LNCaP clone FGC (cell line): ENCODE data around the gene AGT.
"Not testable (repeated sequence)": the region's sequence is repeated elsewhere in the genome, so short reads cannot be mapped to it uniquely, and the experiment has no call there.

Experiments
- DNase-seq: peaks from one replicate; pipeline ENCODE4 v3.0.0-alpha.2; 2011; ENCODE audit warnings: low read depth
- H3K4me3 ChIP-seq: 2 replicates; pipeline ENCODE4 v1.5.1; 2011; ENCODE audit warnings: mild to moderate bottlenecking, low read depth, low read length, control low read depth
- CTCF ChIP-seq: IDR thresholded peaks from 2 replicates; pipeline ENCODE4 v1.5.1; 2012; ENCODE audit warnings: mild to moderate bottlenecking; ENCODE audit not compliant: control insufficient read depth, insufficient read depth; ENCODE audit errors: extremely low read depth

Gene AGT

GRCh38 chr1:230703679-230704385 lies 10.1 kb downstream of the AGT start:
- TF ChIP-seq CTCF = no peak
- no peak for DNase-seq
- no peak overlapping the region for H3K4me3 ChIP-seq

- H3K4me3 ChIP-seq = no peak overlapping the region
- DNase-seq = no peak
- no peak for TF ChIP-seq CTCF
Measured at GRCh38 chr1:230702934-230703678, 10.8 kb downstream of the AGT start.

GRCh38 chr1:230701895-230702768 lies 11.8 kb downstream of the AGT start:
- TF ChIP-seq CTCF = no peak
- DNase-seq = no peak
- no peak overlapping the region for H3K4me3 ChIP-seq

GRCh38 chr1:230701434-230701833 lies 12.5 kb downstream of the AGT start:
- no peak for DNase-seq
- no peak for TF ChIP-seq CTCF
- no peak overlapping the region for H3K4me3 ChIP-seq

- DNase-seq = no peak
- no peak overlapping the region for H3K4me3 ChIP-seq
Measured at GRCh38 chr1:230700132-230700531, 13.8 kb downstream of the AGT start.

GRCh38 chr1:230699716-230700115 lies 14.2 kb downstream of the AGT start:
- TF ChIP-seq CTCF = no peak
- H3K4me3 ChIP-seq = no peak overlapping the region
- DNase-seq = no peak

More at GRCh38 chr1:230700132-230700531, 13.8 kb downstream of the AGT start:
- no peak for TF ChIP-seq CTCF

- not testable (repeated sequence) for DNase-seq
Measured at GRCh38 chr1:230698964-230699363, 15.0 kb downstream of the AGT start.

More at GRCh38 chr1:230698964-230699363, 15.0 kb downstream of the AGT start:
- H3K4me3 ChIP-seq = not testable (repeated sequence)
